ENCODE data around the gene LY86. TPM values are rescaled to one million over a fixed set of nuclear protein-coding genes. Genes with fewer than 3 reads are reported as not detected.

LY86 gene
- total and polyA plus RNA-seq, 2 of the 13 experiments (the other 11 are each of a cell fraction or from before 2014, with no cell fraction given), result not detected

DNA sequence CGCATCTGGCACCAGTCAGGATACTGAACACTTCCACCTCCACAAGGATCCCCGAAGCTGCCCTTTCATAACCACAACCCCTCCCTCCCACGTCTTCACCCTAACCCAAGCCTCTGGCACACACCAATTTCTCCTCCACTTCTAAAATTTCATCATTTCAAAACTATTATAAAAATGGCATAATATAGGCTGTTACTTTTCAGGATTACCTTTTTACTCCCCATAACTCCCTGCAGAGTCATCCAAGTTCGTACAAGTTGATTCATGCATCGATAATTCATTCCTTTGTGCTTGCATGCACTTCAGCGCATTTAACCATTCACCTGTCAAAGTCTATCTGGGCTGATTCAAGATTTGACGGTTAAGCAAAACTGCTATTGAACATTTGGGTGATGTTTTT is 30.6 kb upstream of the LY86 start:
- CTCF ChIA-PET (ENCODE audit: low intra/inter-chr PET ratio, low total read pairs), result no interaction called here
- Histone ChIP-seq H4K20me1 (ENCODE audit: insufficient read depth, low read length) (no peaks in the 10 kb centered on the region), H3K27me3 (ENCODE audit: control insufficient read depth in 1 of 2, insufficient read depth in 2 of 2, low read length in 2 of 2) (no peaks in the 10 kb centered on the region; a peak in 1 of 5 replicates), H3K9ac (ENCODE audit: insufficient read depth, low read depth, low read length) (no peak overlapping the region), H3K36me3 (replicated peaks in 1 of 2; ENCODE audit: control insufficient read depth in 1 of 2, insufficient read depth in 2 of 2, low read length in 2 of 2) (no peaks in the 10 kb centered on the region), H3K4me2 (ENCODE audit: low read depth, low read length) (no peak overlapping the region), H3K27ac (ENCODE audit: extremely low read length, insufficient read depth, low read length) (no peak overlapping the region), H3K9me3 (ENCODE audit: low read length) (no peaks in the 10 kb centered on the region), H3K4me3 (replicated peaks in 1 of 3; ENCODE audit: insufficient read depth in 1 of 3, low read depth in 2 of 3, low read length in 3 of 3) (no peak overlapping the region), H3K79me2 (ENCODE audit: insufficient read depth, low read length) (no peaks in the 10 kb centered on the region), H2AFZ (ENCODE audit: low read length) (no peak overlapping the region), H3K4me1 (ENCODE audit: insufficient read depth, low read length) (no peaks in the 10 kb centered on the region)
- POLR2A ChIA-PET, result no interaction called here
- TF ChIP-seq IKZF1 (IDR thresholded peaks at IDR 0.05) (no peak), RARG (CRISPR knock-in tag; IDR thresholded peaks at IDR 0.05; ENCODE audit: low read depth) (no peak), ZNF816 (CRISPR knock-in tag; IDR thresholded peaks at IDR 0.05; ENCODE audit: borderline replicate concordance) (no peak), GATAD1 (CRISPR knock-in tag; IDR thresholded peaks at IDR 0.05) (no peak), ARNT (IDR thresholded peaks at IDR 0.05) (no peak), ZNF788 (CRISPR knock-in tag; IDR thresholded peaks at IDR 0.05; ENCODE audit: borderline replicate concordance) (no peak), ZBTB20 (CRISPR knock-in tag; IDR thresholded peaks at IDR 0.05; ENCODE audit: borderline replicate concordance, low read depth) (no peak), RBM22 (optimal IDR thresholded peaks at IDR 0.05; ENCODE audit: low read length) (no peak), SIN3A (IDR thresholded peaks at IDR 0.05; ENCODE audit: borderline replicate concordance, low read depth, low read length) (no peak), ZFAT (CRISPR knock-in tag; conservative IDR thresholded peaks at IDR 0.05) (no peak)
- TF ChIP-seq, protein P1, sequence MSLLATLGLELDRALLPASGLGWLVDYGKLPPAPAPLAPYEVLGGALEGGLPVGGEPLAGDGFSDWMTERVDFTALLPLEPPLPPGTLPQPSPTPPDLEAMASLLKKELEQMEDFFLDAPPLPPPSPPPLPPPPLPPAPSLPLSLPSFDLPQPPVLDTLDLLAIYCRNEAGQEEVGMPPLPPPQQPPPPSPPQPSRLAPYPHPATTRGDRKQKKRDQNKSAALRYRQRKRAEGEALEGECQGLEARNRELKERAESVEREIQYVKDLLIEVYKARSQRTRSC (CRISPR knock-in tag; IDR thresholded peaks at IDR 0.05; ENCODE audit: low read depth), result no peak
- in situ Hi-C loops (cut with HindIII; ENCODE audit: extremely low pct_ligation_motif_present, low pct_unique_long_range_greater_than_20kb) (no loop called here), intact Hi-C loops (cut with micrococcal nuclease; ENCODE audit: unreplicated experiment) (no loop called here)
- FAIRE-seq (no peak), ATAC-seq (no peak), DNase-seq (ENCODE audit: low spot score) (no peak)
- 41% methylated on average over 7 of the region's 7 CpGs for WGBS (ENCODE audit: low lambda C conversion rate)
- BruUV-seq (replicated peaks), result no TSS peak
